ENCODE measurements around the gene ARL11. TPM values are rescaled to one million over a fixed set of nuclear protein-coding genes. Genes with fewer than 3 reads are reported as not detected.

Gene ARL11
- polyA plus RNA-seq, 4 donors: 1.7 to 2.9 (median 1.9) TPM

- DNase-seq: peak; percentile 12 to 24
- Histone ChIP-seq H3K9me3 (ENCODE audit: control insufficient read depth in 2 of 2, insufficient read depth in 1 of 2, low read depth in 1 of 2, low read length in 1 of 2) (no peaks in the 10 kb centered on the region), H3K4me3 (ENCODE audit: low read depth in 1 of 3, low read length in 3 of 3) (no peak overlapping the region), H3K27ac (ENCODE audit: low read depth in 1 of 3, low read length in 2 of 3) (no peak overlapping the region), H3K27me3 (ENCODE audit: control insufficient read depth in 3 of 3, insufficient read depth in 3 of 3, low read length in 3 of 3) (no peaks in the 10 kb centered on the region), H3K4me1 (ENCODE audit: control insufficient read depth in 3 of 3, insufficient read depth in 2 of 3, low read depth in 1 of 3, low read length in 2 of 3) (no peaks in the 10 kb centered on the region), H3K36me3 (ENCODE audit: control insufficient read depth in 3 of 3, insufficient read depth in 2 of 3, low read depth in 1 of 3, low read length in 3 of 3) (no peaks in the 10 kb centered on the region)
- no peak for FAIRE-seq
- 44 to 64% (median 57%) methylated on average over 5 of the region's 5 CpGs for WGBS, 3 donors
These were observed 21.1 kb downstream of the ARL11 start for GRCh38 chr13:49649244-49649962.

- WGBS, 3 donors: 68 to 78% (median 76%) methylated on average over 2 of the region's 2 CpGs
- no peak overlapping the region for H3K4me3 ChIP-seq (ENCODE audit: low read depth in 1 of 3, low read length in 3 of 3)
- H3K27ac ChIP-seq (ENCODE audit: low read depth in 1 of 3, low read length in 2 of 3): no peak overlapping the region
- no peaks in the 10 kb centered on the region for H3K9me3 ChIP-seq (ENCODE audit: control insufficient read depth in 2 of 2, insufficient read depth in 1 of 2, low read depth in 1 of 2, low read length in 1 of 2)
- H3K36me3 ChIP-seq (ENCODE audit: control insufficient read depth in 3 of 3, insufficient read depth in 2 of 3, low read depth in 1 of 3, low read length in 3 of 3): no peaks in the 10 kb centered on the region
- DNase-seq: no peak
- H3K4me1 ChIP-seq (ENCODE audit: control insufficient read depth in 3 of 3, insufficient read depth in 2 of 3, low read depth in 1 of 3, low read length in 2 of 3): no peaks in the 10 kb centered on the region
- H3K27me3 ChIP-seq (ENCODE audit: control insufficient read depth in 3 of 3, insufficient read depth in 3 of 3, low read length in 3 of 3): no peaks in the 10 kb centered on the region
- no peak for FAIRE-seq
These were observed 21.6 kb downstream of the ARL11 start for GRCh38 chr13:49649963-49650312.

GRCh38 chr13:49651570-49652354 lies 23.5 kb downstream of the ARL11 start:
- peaks cover 0 to 2% (median 0%) of the 10 kb centered on the region in 3 donors for H3K36me3 ChIP-seq (ENCODE audit: control insufficient read depth in 3 of 3, insufficient read depth in 2 of 3, low read depth in 1 of 3, low read length in 3 of 3)
- FAIRE-seq (no peak), DNase-seq (no peak)
- H3K9me3 ChIP-seq (ENCODE audit: control insufficient read depth in 2 of 2, insufficient read depth in 1 of 2, low read depth in 1 of 2, low read length in 1 of 2): no peaks in the 10 kb centered on the region
- H3K4me1 ChIP-seq (ENCODE audit: control insufficient read depth in 3 of 3, insufficient read depth in 2 of 3, low read depth in 1 of 3, low read length in 2 of 3): no peaks in the 10 kb centered on the region
- 78 to 85% (median 84%) methylated on average over 17 of the region's 17 CpGs for WGBS, 3 donors
- no peaks in the 10 kb centered on the region for H3K27me3 ChIP-seq (ENCODE audit: control insufficient read depth in 3 of 3, insufficient read depth in 3 of 3, low read length in 3 of 3)
- no peak overlapping the region for H3K27ac ChIP-seq (ENCODE audit: low read depth in 1 of 3, low read length in 2 of 3)
- no peak overlapping the region for H3K4me3 ChIP-seq (ENCODE audit: low read depth in 1 of 3, low read length in 3 of 3)

GRCh38 chr13:49652355-49653305 lies 24.3 kb downstream of the ARL11 start:
- H3K9me3 ChIP-seq (ENCODE audit: control insufficient read depth in 2 of 2, insufficient read depth in 1 of 2, low read depth in 1 of 2, low read length in 1 of 2): no peaks in the 10 kb centered on the region
- H3K27me3 ChIP-seq (ENCODE audit: control insufficient read depth in 3 of 3, insufficient read depth in 3 of 3, low read length in 3 of 3): no peaks in the 10 kb centered on the region
- FAIRE-seq (no peak), DNase-seq (peak; percentile 63 to 64)
- peaks cover 0 to 8% (median 3%) of the 10 kb centered on the region in 3 donors for H3K36me3 ChIP-seq (ENCODE audit: control insufficient read depth in 3 of 3, insufficient read depth in 2 of 3, low read depth in 1 of 3, low read length in 3 of 3)
- H3K27ac ChIP-seq (ENCODE audit: low read depth in 1 of 3, low read length in 2 of 3): no peak overlapping the region
- 27 to 41% (median 39%) methylated on average over 14 to 16 of the region's 16 CpGs for WGBS, 3 donors
- no peak overlapping the region for H3K4me3 ChIP-seq (ENCODE audit: low read depth in 1 of 3, low read length in 3 of 3)
- H3K4me1 ChIP-seq (ENCODE audit: control insufficient read depth in 3 of 3, insufficient read depth in 2 of 3, low read depth in 1 of 3, low read length in 2 of 3): no peaks in the 10 kb centered on the region

- FAIRE-seq (no peak), DNase-seq (no peak)
- H3K27me3 ChIP-seq (ENCODE audit: control insufficient read depth in 3 of 3, insufficient read depth in 3 of 3, low read length in 3 of 3): no peaks in the 10 kb centered on the region
- no peaks in the 10 kb centered on the region for H3K4me1 ChIP-seq (ENCODE audit: control insufficient read depth in 3 of 3, insufficient read depth in 2 of 3, low read depth in 1 of 3, low read length in 2 of 3)
- H3K9me3 ChIP-seq (ENCODE audit: control insufficient read depth in 2 of 2, insufficient read depth in 1 of 2, low read depth in 1 of 2, low read length in 1 of 2): no peaks in the 10 kb centered on the region
- H3K27ac ChIP-seq (ENCODE audit: low read depth in 1 of 3, low read length in 2 of 3): no peak overlapping the region
- peaks cover 0 to 10% (median 3%) of the 10 kb centered on the region in 3 donors for H3K36me3 ChIP-seq (ENCODE audit: control insufficient read depth in 3 of 3, insufficient read depth in 2 of 3, low read depth in 1 of 3, low read length in 3 of 3)
- H3K4me3 ChIP-seq (ENCODE audit: low read depth in 1 of 3, low read length in 3 of 3): no peak overlapping the region
These were observed 25.2 kb downstream of the ARL11 start for GRCh38 chr13:49653478-49653877.

GRCh38 chr13:49654011-49654410 lies 25.7 kb downstream of the ARL11 start:
- no peak overlapping the region for H3K4me3 ChIP-seq (ENCODE audit: low read depth in 1 of 3, low read length in 3 of 3)
- 86 to 99% (median 95%) methylated on average over 3 of the region's 3 CpGs for WGBS, 3 donors
- H3K27me3 ChIP-seq (ENCODE audit: control insufficient read depth in 3 of 3, insufficient read depth in 3 of 3, low read length in 3 of 3): no peaks in the 10 kb centered on the region
- peaks cover 0 to 14% (median 3%) of the 10 kb centered on the region in 3 donors for H3K36me3 ChIP-seq (ENCODE audit: control insufficient read depth in 3 of 3, insufficient read depth in 2 of 3, low read depth in 1 of 3, low read length in 3 of 3)
- no peaks in the 10 kb centered on the region for H3K4me1 ChIP-seq (ENCODE audit: control insufficient read depth in 3 of 3, insufficient read depth in 2 of 3, low read depth in 1 of 3, low read length in 2 of 3)
- no peaks in the 10 kb centered on the region for H3K9me3 ChIP-seq (ENCODE audit: control insufficient read depth in 2 of 2, insufficient read depth in 1 of 2, low read depth in 1 of 2, low read length in 1 of 2)
- no peak for DNase-seq
- no peak overlapping the region for H3K27ac ChIP-seq (ENCODE audit: low read depth in 1 of 3, low read length in 2 of 3)
- no peak for FAIRE-seq

GRCh38 chr13:49655906-49656305 lies 27.6 kb downstream of the ARL11 start:
- H3K9me3 ChIP-seq (ENCODE audit: control insufficient read depth in 2 of 2, insufficient read depth in 1 of 2, low read depth in 1 of 2, low read length in 1 of 2): no peaks in the 10 kb centered on the region
- WGBS, 3 donors: 85 to 90% (median 89%) methylated on average over 3 of the region's 3 CpGs
- FAIRE-seq (no peak), DNase-seq (no peak)
- H3K36me3 ChIP-seq (ENCODE audit: control insufficient read depth in 3 of 3, insufficient read depth in 2 of 3, low read depth in 1 of 3, low read length in 3 of 3): peaks cover 0 to 20% (median 3%) of the 10 kb centered on the region in 3 donors
- H3K27ac ChIP-seq (ENCODE audit: low read depth in 1 of 3, low read length in 2 of 3): no peak overlapping the region
- no peaks in the 10 kb centered on the region for H3K27me3 ChIP-seq (ENCODE audit: control insufficient read depth in 3 of 3, insufficient read depth in 3 of 3, low read length in 3 of 3)
- H3K4me3 ChIP-seq (ENCODE audit: low read depth in 1 of 3, low read length in 3 of 3): no peak overlapping the region
- no peaks in the 10 kb centered on the region for H3K4me1 ChIP-seq (ENCODE audit: control insufficient read depth in 3 of 3, insufficient read depth in 2 of 3, low read depth in 1 of 3, low read length in 2 of 3)

- Histone ChIP-seq H3K9me3 (ENCODE audit: control insufficient read depth in 2 of 2, insufficient read depth in 1 of 2, low read depth in 1 of 2, low read length in 1 of 2) (no peaks in the 10 kb centered on the region), H3K36me3 (ENCODE audit: control insufficient read depth in 3 of 3, insufficient read depth in 2 of 3, low read depth in 1 of 3, low read length in 3 of 3) (peaks cover 0 to 20% (median 3%) of the 10 kb centered on the region in 3 donors), H3K27me3 (ENCODE audit: control insufficient read depth in 3 of 3, insufficient read depth in 3 of 3, low read length in 3 of 3) (no peaks in the 10 kb centered on the region), H3K4me1 (ENCODE audit: control insufficient read depth in 3 of 3, insufficient read depth in 2 of 3, low read depth in 1 of 3, low read length in 2 of 3) (no peaks in the 10 kb centered on the region), H3K27ac (ENCODE audit: low read depth in 1 of 3, low read length in 2 of 3) (no peak overlapping the region), H3K4me3 (ENCODE audit: low read depth in 1 of 3, low read length in 3 of 3) (no peak overlapping the region)
- FAIRE-seq: no peak
- 79 to 93% (median 90%) methylated on average over 9 of the region's 9 CpGs for WGBS, 3 donors
- no peak for DNase-seq
These were observed 28.9 kb downstream of the ARL11 start for GRCh38 chr13:49657241-49657641.

Data from small intestine (tissue), 7 donors.